ENCODE data around the gene ITM2A.

ITM2A gene

GRCh38 chrX:79366873-79367749, at the start of gene ITM2A:
Gene ITM2A (minus strand): TSS chrX:79367334. CDS start chrX:79367215, 119 bp downstream.
- no peak within 1 kb of the TSS for H3K4me3 ChIP-seq (ENCODE audit: low read depth, low read length)

GRCh38 chrX:79415056-79415455, 47.9 kb upstream of the ITM2A start:
- no peak for TF ChIP-seq CTCF (IDR thresholded peaks at IDR 0.05; ENCODE audit: low read depth, low read length)
- no peak overlapping the region for H3K4me3 ChIP-seq (ENCODE audit: low read depth, low read length)

More at GRCh38 chrX:79366873-79367749, at the start of gene ITM2A:
- TF ChIP-seq CTCF (IDR thresholded peaks at IDR 0.05; ENCODE audit: low read depth, low read length): no peak

GRCh38 chrX:79413963-79414362, 46.8 kb upstream of the ITM2A start:
- TF ChIP-seq CTCF (IDR thresholded peaks at IDR 0.05; ENCODE audit: low read depth, low read length): no peak
- no peak overlapping the region for H3K4me3 ChIP-seq (ENCODE audit: low read depth, low read length)

GRCh38 chrX:79412972-79413371, 45.8 kb upstream of the ITM2A start:
- TF ChIP-seq CTCF (IDR thresholded peaks at IDR 0.05; ENCODE audit: low read depth, low read length): no peak
- H3K4me3 ChIP-seq (ENCODE audit: low read depth, low read length): no peak overlapping the region

- no peak overlapping the region for H3K4me3 ChIP-seq (ENCODE audit: low read depth, low read length)
- no peak for TF ChIP-seq CTCF (IDR thresholded peaks at IDR 0.05; ENCODE audit: low read depth, low read length)
These were observed 45.0 kb upstream of the ITM2A start for GRCh38 chrX:79412166-79412565.

GRCh38 chrX:79409657-79410056, 42.5 kb upstream of the ITM2A start:
- TF ChIP-seq CTCF (IDR thresholded peaks at IDR 0.05; ENCODE audit: low read depth, low read length): no peak

GRCh38 chrX:79408623-79409322, 41.6 kb upstream of the ITM2A start:
- TF ChIP-seq CTCF (IDR thresholded peaks at IDR 0.05; ENCODE audit: low read depth, low read length): no peak
- no peak overlapping the region for H3K4me3 ChIP-seq (ENCODE audit: low read depth, low read length)

More at GRCh38 chrX:79409657-79410056, 42.5 kb upstream of the ITM2A start:
- H3K4me3 ChIP-seq (ENCODE audit: low read depth, low read length): no peak overlapping the region
